ENCODE measurements around the gene CCDC92B.
"Not testable (repeated sequence)": the region's sequence is repeated elsewhere in the genome, so short reads cannot be mapped to it uniquely, and the experiment has no call there.

The CCDC92B gene

DNA sequence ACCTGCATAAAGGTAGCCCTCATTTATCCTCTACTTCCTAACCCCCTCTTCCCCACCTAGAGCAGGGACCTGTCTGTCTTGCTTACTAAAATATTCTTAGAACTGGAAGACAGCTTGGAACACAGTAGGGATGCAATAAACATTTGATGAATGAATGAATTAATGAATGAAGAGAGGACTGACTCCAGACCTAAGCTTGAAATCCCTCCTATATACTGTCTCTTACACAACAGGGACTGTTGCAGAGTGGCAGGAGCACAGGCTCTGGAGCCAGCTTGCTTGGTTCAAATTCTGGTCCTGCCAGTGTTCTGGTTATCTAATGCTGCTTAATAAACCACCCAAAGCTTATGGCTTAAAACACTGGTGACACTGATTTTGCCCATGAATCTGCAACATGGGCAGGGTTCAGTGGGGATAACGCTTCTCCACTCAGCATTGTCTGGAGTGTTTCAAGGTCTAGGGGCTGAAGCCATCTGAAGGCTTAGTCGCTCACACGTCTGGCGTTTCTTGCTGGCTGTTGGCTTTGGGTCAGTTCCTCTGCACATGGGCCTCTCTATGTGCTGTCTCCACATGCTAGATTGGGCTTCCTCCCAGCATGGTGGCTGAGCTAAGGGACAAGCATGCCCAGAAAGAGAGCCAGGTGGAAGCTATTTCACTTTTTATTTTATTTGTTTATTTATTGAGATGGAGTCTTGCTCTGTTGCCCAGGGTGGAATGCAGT is 34.0 kb upstream of the CCDC92B start:
- no peak for ATAC-seq
- H3K27me3 Mint-ChIP-seq: peaks cover 30% of the 10 kb centered on the region
- no peak overlapping the region for H3K27ac Mint-ChIP-seq
- no peak overlapping the region for H3K4me3 Mint-ChIP-seq
- no peaks in the 10 kb centered on the region for H3K36me3 Mint-ChIP-seq
- no peaks in the 10 kb centered on the region for H3K9me3 Mint-ChIP-seq
- H3K4me1 Mint-ChIP-seq: peaks cover 7% of the 10 kb centered on the region

DNA sequence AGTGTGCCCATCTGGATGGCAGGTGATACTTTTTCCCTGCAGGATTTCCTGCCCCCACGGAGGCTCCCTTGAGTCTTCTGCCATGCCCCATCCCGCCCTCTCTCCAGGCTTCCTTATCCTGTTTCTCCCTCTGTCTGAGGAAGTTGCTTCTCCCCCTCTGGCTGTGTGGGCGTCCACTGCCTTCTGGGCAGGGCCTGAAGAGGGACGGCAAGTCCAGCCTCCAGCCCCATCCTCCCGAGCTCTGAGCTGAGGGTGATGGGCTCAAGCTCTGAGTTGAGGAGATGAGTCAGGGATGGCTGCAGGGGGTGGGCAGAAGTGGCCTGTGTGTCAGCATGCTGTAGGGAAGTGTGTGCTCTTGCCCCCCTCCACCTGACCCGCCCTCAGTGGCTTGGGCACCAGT is 32.6 kb upstream of the CCDC92B start:
- no peaks in the 10 kb centered on the region for H3K36me3 Mint-ChIP-seq
- ATAC-seq: no peak
- no peak overlapping the region for H3K4me3 Mint-ChIP-seq
- H3K27ac Mint-ChIP-seq: no peak overlapping the region
- peaks cover 11% of the 10 kb centered on the region for H3K4me1 Mint-ChIP-seq
- no peaks in the 10 kb centered on the region for H3K9me3 Mint-ChIP-seq
- peaks cover 41% of the 10 kb centered on the region for H3K27me3 Mint-ChIP-seq

DNA sequence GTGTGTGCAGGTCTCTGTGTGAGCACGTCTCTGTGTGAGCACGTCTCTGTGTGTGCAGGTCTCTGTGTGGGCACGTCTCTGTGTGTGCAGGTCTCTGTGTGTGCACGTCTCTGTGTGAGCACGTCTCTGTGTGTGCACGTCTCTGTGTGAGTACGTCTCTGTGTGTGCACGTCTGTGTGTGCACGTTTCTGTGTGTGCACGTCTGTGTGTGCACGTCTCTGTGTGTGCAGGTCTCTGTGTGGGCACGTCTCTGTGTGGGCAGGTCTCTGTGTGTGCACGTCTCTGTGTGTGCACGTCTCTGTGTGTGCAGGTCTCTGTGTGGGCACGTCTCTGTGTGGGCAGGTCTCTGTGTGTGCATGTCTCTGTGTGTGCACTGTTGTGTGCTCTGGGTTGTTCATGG is 32.1 kb upstream of the CCDC92B start:
- H3K9me3 Mint-ChIP-seq, H3K36me3 Mint-ChIP-seq, H3K27ac Mint-ChIP-seq, ATAC-seq, H3K4me3 Mint-ChIP-seq: not testable (repeated sequence)
- Mint-ChIP-seq H3K4me1 (peaks cover 13% of the 10 kb centered on the region), H3K27me3 (peaks cover 45% of the 10 kb centered on the region)

DNA sequence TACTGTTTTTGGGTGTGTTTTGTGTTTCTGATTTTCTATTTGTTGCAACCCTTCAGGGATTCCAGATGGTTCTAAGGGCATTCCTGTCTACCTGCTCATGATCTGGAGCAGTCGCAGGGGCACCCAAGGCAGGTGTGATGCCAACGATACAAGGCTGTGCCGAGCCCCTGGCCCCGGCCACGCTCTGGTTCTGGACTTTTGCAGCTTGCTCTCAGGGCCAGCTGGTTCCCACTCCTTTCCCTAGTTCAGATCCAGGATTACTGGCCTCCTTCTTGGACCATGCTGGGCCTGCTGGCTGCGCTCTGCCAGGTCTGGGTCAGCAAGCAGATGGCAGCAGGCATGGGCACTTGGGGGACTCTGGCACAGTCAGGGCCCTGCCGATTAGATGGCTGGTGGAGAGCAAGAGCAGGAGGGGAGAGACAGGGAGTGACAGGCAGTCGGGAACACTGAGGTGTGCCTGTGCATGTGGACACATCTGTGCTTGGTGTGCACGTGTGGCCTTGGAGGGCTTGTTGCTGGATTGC is 31.5 kb upstream of the CCDC92B start:
- no peaks in the 10 kb centered on the region for H3K36me3 Mint-ChIP-seq
- H3K4me3 Mint-ChIP-seq: no peak overlapping the region
- peaks cover 49% of the 10 kb centered on the region for H3K27me3 Mint-ChIP-seq
- peaks cover 8% of the 10 kb centered on the region for H3K4me1 Mint-ChIP-seq
- no peak overlapping the region for H3K27ac Mint-ChIP-seq
- H3K9me3 Mint-ChIP-seq: no peaks in the 10 kb centered on the region
- no peak for ATAC-seq

DNA sequence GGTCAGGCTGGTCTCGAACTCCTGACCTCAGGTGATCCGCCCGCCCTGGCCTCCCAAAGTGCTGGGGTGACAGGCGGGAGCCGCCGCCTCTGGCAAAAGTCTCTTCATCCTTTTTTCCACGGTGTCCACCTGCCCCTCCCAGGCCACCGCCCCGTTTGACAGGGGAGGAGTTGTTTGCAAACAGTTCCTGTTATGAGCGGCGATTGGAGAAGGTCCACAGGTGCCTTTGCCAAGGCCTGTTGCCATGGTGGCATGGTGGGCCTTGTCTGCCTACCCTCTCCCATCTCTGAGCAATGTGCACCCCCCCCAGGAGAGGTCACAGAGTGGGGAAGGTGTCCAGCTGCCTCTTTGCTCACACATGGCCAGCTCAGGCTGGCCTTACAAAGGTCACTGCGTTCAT is 30.8 kb upstream of the CCDC92B start:
- Mint-ChIP-seq H3K9me3 (no peaks in the 10 kb centered on the region), H3K36me3 (no peaks in the 10 kb centered on the region), H3K4me3 (no peak overlapping the region), H3K27ac (no peak overlapping the region), H3K27me3 (peaks cover 57% of the 10 kb centered on the region), H3K4me1 (peaks cover 8% of the 10 kb centered on the region)
- no peak for ATAC-seq

DNA sequence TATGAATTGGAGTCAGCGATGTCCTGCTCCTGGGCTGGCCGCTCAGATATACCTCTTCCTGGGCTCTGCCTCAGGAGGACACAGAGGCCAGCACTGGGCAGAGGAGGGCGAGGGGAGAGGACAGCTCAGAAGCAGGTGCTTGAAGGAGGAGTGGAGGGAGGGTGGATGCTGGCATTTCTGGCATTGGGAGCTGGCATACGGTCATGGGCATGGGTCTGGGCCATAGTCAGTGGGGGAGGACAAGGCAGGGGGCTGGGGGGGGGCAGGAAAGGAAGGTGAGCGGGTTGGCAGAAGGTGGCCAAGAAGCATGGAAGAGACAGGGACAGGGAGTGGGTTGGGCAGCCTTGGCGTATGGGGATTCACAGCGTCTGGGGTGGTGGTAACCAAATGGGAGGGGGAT is 30.1 kb upstream of the CCDC92B start:
- Mint-ChIP-seq H3K9me3 (no peaks in the 10 kb centered on the region), H3K4me3 (no peak overlapping the region), H3K4me1 (peaks cover 8% of the 10 kb centered on the region), H3K27ac (no peak overlapping the region), H3K27me3 (peaks cover 64% of the 10 kb centered on the region), H3K36me3 (no peaks in the 10 kb centered on the region)
- ATAC-seq: no peak

DNA sequence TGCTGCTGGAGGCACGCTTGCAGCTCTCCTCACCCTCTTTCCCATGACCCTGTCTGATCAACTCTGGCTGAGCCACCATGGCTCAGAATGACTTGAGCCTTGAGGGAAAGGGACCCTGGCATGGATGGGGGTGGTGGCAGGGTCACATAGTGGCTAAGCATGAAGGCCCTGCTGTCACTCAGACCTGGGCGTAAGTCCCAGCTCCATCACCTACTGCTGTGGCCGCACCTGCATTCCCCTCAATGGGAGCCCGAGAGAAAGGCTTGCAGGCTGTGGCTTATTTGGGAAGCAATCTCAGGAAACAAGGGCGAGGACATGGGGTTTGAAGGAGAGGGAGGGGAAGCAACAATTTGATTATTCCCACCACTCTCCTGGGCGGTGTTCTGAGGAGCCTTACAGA is 29.0 kb upstream of the CCDC92B start:
- Mint-ChIP-seq H3K4me1 (peaks cover 8% of the 10 kb centered on the region), H3K27me3 (peaks cover 75% of the 10 kb centered on the region), H3K36me3 (no peaks in the 10 kb centered on the region), H3K27ac (no peak overlapping the region), H3K4me3 (no peak overlapping the region), H3K9me3 (no peaks in the 10 kb centered on the region)
- ATAC-seq: no peak

DNA sequence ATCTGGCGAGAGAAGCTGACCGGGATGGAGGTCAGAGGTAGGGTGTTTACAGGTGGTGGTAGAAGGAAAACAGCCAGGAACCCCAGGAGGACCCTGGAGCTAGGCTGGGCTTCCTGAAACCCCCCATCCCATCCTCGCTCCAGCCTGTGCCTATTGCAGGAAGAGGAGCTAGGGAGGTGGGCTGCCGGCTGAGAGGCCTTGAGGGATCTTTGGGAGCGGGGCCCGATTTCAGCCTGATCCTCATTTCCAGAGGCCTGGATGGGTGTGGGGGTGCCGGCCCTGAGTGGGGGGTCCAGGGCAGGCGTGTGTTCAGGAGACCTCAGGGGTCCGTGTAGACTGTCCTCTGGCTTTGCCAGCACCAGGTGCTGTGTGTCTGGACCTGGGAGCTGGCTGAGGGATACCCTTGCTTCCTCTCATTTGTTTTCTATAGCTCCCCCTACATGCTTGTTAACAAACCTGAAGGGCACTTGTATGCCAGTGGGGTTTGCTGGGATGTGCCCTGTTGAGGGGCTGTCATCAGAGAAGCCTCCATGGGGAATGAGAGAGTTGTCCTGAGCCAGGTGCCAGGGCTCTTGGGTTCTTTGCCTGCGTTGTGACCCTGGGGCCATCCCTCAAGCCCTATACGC is 27.9 kb upstream of the CCDC92B start:
- H3K27me3 Mint-ChIP-seq: peaks cover 86% of the 10 kb centered on the region
- H3K4me1 Mint-ChIP-seq: peaks cover 8% of the 10 kb centered on the region

DNA sequence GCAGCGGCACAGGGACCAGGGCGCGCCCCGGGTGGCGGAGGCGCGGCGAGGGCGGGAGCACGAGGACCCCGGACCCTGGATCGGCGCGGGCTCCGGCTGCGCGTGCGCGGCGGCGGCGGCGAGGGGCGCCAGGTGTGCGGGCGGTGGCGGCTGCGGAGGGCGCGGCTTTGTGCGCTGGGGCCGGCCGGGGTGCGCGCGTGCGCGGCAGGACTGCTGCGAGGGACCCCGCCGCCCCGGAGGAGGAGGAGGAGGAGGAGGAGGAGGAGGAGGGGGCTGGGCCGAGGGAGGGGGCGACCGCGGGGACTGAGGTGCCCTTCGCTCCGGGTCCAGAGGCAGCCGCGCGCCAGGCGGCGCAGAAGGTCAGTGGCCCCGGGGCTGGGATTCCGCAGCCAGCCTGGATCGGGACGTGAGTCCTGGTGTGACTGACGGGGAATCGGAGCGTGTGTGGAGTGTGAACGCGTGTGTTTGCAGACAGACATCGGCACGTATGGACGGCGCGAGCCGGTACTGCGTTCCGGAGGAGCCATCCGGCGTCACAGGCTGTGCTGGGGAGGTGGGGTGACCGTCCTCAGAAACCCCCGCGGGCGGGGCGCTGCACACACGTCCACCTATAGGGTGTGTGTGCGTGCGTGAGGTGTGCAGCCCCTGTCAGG is 27.3 kb upstream of the CCDC92B start:
- H3K27ac Mint-ChIP-seq: no peak overlapping the region
- no peaks in the 10 kb centered on the region for H3K36me3 Mint-ChIP-seq
- ATAC-seq: peak; percentile 37
- peaks cover 8% of the 10 kb centered on the region for H3K4me1 Mint-ChIP-seq
- no peaks in the 10 kb centered on the region for H3K9me3 Mint-ChIP-seq
- H3K27me3 Mint-ChIP-seq: peaks cover 88% of the 10 kb centered on the region
- peak overlapping the region; percentile 20 for H3K4me3 Mint-ChIP-seq

More for the DNA sequence above, 27.9 kb upstream of the CCDC92B start:
- Mint-ChIP-seq H3K4me3 (peak overlapping the region; percentile 20), H3K9me3 (no peaks in the 10 kb centered on the region), H3K27ac (no peak overlapping the region), H3K36me3 (no peaks in the 10 kb centered on the region)
- ATAC-seq: no peak

DNA sequence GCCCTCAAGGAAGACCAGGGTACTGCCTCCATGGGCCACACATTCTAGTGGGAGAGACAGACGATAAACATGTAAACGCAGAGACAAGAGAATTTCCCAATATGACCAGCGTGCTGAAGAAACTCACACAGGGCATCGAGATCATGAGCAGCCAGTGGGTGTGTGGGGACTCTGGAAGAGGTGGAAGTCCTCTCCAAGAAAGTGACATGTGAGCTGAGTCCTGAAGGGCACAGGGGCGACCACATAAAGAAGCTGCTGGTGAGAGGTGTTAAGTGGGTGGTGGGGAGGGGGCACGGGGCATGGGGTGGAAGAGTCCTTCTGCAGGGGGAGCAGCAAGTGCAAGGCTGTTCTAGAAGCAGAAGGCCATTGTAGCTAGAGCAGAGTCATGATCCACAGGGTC is 25.8 kb upstream of the CCDC92B start:
- H3K9me3 Mint-ChIP-seq: no peaks in the 10 kb centered on the region
- no peak for ATAC-seq
- H3K4me1 Mint-ChIP-seq: peaks cover 8% of the 10 kb centered on the region
- no peak overlapping the region for H3K27ac Mint-ChIP-seq
- peaks cover 75% of the 10 kb centered on the region for H3K27me3 Mint-ChIP-seq
- no peaks in the 10 kb centered on the region for H3K36me3 Mint-ChIP-seq
- H3K4me3 Mint-ChIP-seq: no peak overlapping the region

DNA sequence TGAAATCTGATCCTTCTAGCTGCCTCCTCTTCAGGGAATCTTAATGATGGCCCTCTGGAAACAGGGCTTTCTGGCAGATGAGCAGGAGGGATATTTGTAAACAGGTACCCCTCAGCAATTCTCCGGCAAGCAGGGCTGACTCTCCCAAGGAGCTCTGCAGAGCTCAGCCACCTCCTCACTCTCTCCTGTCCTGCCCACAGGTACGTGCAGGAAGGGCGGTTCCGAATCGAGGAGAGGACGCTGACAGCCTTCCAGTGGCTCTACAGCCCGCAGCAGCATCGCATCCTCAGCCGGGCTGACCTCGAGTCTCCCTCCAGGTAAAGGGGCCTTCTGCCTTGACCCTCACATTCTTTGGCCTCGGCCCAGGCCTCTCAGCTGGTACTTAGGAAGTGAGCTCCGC is 20.7 kb upstream of the CCDC92B start:
- Mint-ChIP-seq H3K4me3 (no peak overlapping the region), H3K36me3 (no peaks in the 10 kb centered on the region), H3K27me3 (peaks cover 54% of the 10 kb centered on the region), H3K9me3 (no peaks in the 10 kb centered on the region), H3K27ac (no peak overlapping the region), H3K4me1 (no peaks in the 10 kb centered on the region)
- no peak for ATAC-seq

DNA sequence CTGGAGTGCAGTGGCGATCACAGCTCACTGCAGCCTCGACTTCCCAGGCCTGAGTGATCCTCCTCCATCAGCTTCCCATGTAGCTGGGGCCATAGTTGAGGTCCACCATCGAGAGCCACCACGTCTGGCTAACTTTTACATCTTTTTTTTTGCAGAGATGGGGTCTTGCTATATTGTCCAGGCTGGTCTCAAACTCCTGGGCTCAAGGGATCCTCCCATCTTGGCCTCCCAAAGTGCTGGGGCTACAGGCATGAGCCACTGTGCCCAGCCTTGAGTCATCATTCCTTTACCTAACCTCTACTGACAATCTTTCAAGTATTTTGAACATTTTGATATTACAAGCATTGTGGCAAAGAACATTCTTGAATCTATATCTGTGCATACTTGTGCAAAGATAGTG is 9.4 kb upstream of the CCDC92B start:
- H3K9me3 Mint-ChIP-seq: peaks cover 2% of the 10 kb centered on the region
- no peak overlapping the region for H3K27ac Mint-ChIP-seq
- ATAC-seq: no peak
- H3K4me1 Mint-ChIP-seq: peaks cover 9% of the 10 kb centered on the region
- no peak overlapping the region for H3K4me3 Mint-ChIP-seq
- H3K27me3 Mint-ChIP-seq: peaks cover 89% of the 10 kb centered on the region
- H3K36me3 Mint-ChIP-seq: no peaks in the 10 kb centered on the region

DNA sequence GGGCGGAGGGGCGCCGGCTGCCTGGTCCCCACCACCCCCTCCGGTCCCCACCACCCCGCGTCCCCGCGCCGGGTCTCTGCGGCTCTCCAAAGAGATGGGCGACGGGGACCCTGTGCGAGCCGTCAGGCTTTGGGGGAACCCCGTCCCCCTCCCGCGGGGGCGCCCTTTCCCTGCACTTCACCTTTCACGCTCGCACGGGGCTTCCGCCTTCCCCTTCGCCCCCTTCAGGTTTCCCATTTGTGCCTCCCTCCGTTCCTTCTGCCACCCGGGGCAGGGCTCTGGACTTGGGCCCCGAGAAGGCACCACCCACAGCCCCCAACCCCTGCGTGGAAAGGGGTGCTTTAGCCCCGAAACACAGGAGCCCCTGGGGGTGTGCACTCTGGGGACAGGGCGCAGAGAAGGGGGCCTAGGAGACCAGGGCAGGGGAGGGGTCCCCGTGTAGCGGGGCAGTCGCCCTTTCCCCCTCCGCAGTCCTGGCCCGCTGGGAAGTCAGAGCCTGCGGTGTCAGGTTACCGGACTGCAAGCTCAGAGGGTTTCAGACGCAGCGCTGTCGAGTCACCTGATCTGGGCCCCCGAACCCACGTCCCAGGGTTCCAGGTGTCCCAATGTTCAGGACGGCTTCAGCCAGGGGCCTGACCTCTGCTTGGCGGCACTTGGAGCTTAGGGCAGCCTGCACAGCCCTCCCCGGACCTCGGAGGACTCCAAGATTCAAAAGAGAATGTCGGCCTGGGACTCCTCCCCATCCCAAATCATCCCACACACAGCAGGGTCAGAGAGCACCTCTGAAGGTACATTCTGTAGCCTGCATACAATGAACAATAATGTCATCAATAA is 6.7 kb upstream of the CCDC92B start:
- H3K4me3 Mint-ChIP-seq: peak overlapping the region; percentile 64
- peaks cover 9% of the 10 kb centered on the region for H3K4me1 Mint-ChIP-seq
- H3K27ac Mint-ChIP-seq: no peak overlapping the region
- peaks cover 89% of the 10 kb centered on the region for H3K27me3 Mint-ChIP-seq
- peaks cover 2% of the 10 kb centered on the region for H3K9me3 Mint-ChIP-seq
- no peaks in the 10 kb centered on the region for H3K36me3 Mint-ChIP-seq
- peak; percentile 45 for ATAC-seq

DNA sequence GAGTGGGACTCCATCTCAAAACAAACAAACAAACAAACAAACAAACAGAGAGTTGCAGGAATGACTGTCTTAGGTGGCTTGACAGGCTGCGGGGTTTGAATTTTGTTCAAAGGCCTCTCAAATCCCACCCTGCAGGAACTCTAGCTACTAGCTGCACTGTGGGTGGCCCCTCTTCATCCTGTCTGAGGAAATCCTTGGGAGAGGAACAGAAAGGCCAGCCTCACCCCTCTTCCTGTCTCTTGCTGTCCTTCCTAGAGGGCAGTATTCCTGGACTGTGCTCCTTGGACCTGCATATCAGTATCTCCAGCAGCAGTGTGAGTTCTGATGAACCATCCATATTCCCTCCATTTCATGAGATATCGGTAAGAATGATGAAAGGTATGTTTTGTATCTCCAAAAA is 2.0 kb upstream of the CCDC92B start:
- no peak overlapping the region for H3K4me3 Mint-ChIP-seq

DNA sequence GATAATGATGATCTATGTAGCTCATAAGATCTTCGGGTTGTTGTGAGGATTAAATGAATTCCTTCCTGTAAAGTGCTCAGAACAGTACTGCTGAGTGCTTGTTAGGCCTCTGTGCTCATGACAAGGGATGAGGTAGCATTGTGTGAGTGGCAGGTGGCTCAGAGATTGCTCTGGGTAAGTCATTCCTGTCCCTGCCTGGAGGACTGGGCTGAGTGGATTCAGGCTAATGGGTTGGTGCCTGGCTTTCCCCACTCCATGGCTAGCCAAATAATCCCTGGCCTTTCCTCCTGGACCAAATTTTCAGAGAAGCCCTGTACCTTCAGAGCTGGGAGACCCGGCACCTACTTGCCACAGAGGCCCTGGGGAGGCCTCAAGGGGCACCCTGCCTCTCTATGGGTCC is 1.3 kb upstream of the CCDC92B start:
- H3K36me3 Mint-ChIP-seq: no peaks in the 10 kb centered on the region
- H3K27me3 Mint-ChIP-seq: peaks cover 83% of the 10 kb centered on the region
- no peak overlapping the region for H3K4me3 Mint-ChIP-seq
- H3K9me3 Mint-ChIP-seq: peaks cover 2% of the 10 kb centered on the region
- ATAC-seq: no peak
- H3K27ac Mint-ChIP-seq: no peak overlapping the region
- H3K4me1 Mint-ChIP-seq: peaks cover under 1% of the 10 kb centered on the region

More for the DNA sequence above, 2.0 kb upstream of the CCDC92B start:
- ATAC-seq: no peak
- H3K36me3 Mint-ChIP-seq: no peaks in the 10 kb centered on the region
- peaks cover 8% of the 10 kb centered on the region for H3K4me1 Mint-ChIP-seq
- H3K27me3 Mint-ChIP-seq: peaks cover 84% of the 10 kb centered on the region
- no peak overlapping the region for H3K27ac Mint-ChIP-seq
- peaks cover 2% of the 10 kb centered on the region for H3K9me3 Mint-ChIP-seq
